ENCODE results near the gene SYTL3.
"Not testable (repeated sequence)": the region's sequence is repeated elsewhere in the genome, so short reads cannot be mapped to it uniquely, and the experiment has no call there.

Gene SYTL3

DNA sequence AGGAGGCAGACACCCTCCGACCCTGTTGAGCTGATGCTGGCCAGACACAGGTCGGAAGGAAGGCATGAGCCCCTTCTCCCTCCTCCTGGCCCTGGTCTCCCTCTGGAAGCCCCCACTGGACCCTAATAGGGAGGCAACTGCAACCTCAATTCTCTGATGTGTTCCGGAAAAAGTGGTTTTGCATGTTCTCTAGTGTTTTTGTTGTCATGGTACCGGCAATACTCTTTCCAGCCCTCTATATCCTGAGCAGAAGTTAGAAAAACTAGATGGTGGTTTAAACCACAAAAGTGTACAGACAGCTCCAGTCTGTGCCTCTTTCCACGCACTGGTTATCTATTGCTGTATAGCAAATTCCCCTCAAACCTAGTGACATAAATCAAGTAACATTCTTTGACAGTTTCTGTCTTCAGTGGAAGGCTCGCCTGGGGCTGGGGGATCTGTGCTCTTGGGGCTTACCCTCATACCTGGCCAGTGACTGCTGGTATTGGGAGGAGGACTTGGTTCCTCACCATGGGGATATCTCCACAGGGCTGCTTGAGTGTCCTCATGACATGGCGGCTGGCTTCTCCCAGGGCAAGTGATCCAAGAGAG, 37.0 kb downstream of the SYTL3 start:
- DNase-seq (ENCODE audit: low spot score): peak; percentile 58
- TF ChIP-seq, protein P1, sequence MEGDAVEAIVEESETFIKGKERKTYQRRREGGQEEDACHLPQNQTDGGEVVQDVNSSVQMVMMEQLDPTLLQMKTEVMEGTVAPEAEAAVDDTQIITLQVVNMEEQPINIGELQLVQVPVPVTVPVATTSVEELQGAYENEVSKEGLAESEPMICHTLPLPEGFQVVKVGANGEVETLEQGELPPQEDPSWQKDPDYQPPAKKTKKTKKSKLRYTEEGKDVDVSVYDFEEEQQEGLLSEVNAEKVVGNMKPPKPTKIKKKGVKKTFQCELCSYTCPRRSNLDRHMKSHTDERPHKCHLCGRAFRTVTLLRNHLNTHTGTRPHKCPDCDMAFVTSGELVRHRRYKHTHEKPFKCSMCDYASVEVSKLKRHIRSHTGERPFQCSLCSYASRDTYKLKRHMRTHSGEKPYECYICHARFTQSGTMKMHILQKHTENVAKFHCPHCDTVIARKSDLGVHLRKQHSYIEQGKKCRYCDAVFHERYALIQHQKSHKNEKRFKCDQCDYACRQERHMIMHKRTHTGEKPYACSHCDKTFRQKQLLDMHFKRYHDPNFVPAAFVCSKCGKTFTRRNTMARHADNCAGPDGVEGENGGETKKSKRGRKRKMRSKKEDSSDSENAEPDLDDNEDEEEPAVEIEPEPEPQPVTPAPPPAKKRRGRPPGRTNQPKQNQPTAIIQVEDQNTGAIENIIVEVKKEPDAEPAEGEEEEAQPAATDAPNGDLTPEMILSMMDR (IDR thresholded peaks at IDR 0.05; ENCODE audit: borderline replicate concordance, control extremely low read depth, extremely low read depth, insufficient read depth, missing control alignments): no peak
- in situ Hi-C loops (cut with MboI; ENCODE audit: low sequenced_read_pairs, unreplicated experiment): no loop called here

DNA sequence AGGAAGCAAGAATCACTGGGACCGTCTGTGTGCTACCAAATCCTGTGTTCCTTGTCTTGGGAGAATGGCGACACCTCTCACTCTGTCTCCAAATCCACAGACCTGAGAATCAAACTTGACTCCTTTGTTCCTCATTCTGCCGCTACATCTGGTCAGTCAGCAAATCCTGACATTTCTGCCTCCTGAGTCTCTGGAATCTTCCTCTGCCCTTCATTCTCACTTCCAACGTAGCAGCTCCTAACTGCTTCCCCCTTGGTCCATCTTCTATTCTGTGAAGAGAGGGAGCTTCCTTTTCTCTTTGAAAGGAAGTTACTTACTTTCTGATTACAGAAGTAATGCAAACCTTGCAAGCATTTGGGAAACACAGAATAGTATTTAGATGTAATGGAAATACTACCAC, 37.7 kb downstream of the SYTL3 start:
- TF ChIP-seq, protein P1 (IDR thresholded peaks at IDR 0.05; ENCODE audit: borderline replicate concordance, control extremely low read depth, extremely low read depth, insufficient read depth, missing control alignments): no peak
- DNase-seq (ENCODE audit: low spot score): no peak
- in situ Hi-C loops (cut with MboI; ENCODE audit: low sequenced_read_pairs, unreplicated experiment): no loop called here

DNA sequence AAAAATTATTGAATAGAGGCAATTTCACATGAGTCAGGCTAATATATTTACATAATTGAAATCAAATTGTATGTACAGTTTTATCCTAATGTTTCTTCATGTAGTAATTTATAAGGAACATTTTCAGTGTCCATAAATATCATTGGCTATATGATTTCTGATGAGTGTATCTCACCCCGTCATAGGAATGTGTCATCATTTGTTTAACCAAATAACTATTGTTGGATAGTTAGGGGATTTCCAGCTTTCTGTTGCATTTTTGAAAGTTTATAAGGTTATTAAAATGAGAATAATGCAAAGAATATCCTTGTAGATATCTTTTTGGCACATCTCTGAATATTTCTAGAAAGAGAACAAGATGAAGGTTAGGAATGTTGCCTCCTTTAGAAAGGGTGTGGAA, 39.0 kb downstream of the SYTL3 start:
- TF ChIP-seq, protein P1 (IDR thresholded peaks at IDR 0.05; ENCODE audit: borderline replicate concordance, control extremely low read depth, extremely low read depth, insufficient read depth, missing control alignments): no peak
- no peak for DNase-seq (ENCODE audit: low spot score)
- in situ Hi-C loops (cut with MboI; ENCODE audit: low sequenced_read_pairs, unreplicated experiment): no loop called here

DNA sequence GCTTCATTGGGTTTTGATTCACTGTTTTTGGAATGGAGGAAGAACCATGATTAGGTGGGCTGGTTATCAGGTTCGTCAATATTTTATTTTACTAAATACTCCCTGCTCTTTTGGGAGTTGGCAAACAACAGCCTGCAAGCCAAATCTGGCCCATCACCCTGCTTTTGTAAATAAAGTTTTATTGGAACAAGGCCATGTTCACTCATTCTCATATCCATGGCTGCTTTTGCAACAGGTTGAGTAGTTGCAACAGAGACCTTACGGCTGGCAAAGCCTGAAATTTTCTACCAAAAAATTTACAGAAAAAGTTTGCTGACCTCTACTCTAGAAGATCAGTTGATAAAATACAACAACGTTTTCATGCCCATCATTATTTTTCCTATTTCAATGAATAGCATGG, 45.1 kb downstream of the SYTL3 start:
- in situ Hi-C loops (cut with MboI; ENCODE audit: low sequenced_read_pairs, unreplicated experiment): loop anchor here (5.0 kb wide), 1 partner anchor 483 kb away; no protein-coding TSS in a partner anchor
- TF ChIP-seq, protein P1 (IDR thresholded peaks at IDR 0.05; ENCODE audit: borderline replicate concordance, control extremely low read depth, extremely low read depth, insufficient read depth, missing control alignments): no peak
- DNase-seq (ENCODE audit: low spot score): no peak

DNA sequence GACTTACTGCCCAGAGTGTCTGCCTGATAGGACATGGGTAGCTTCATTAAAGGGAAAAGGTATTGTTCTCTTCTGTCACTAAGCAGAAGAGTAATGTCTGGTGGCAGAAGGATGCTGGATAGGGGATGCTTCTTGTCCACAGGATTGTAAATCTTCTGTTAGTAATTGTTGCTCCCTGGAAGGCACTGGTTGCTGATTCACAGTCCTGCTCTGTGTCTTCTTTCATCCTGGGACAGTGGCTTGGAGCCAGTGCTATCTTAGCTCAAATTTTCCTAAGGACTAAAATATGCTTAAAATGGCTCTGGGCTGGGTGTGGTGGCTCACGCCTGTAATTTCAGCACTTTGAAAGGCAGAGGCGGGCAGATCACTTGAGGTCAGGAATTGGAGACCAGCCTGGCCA, 48.0 kb downstream of the SYTL3 start:
- in situ Hi-C loops (cut with MboI; ENCODE audit: low sequenced_read_pairs, unreplicated experiment): no loop called here
- no peak for DNase-seq (ENCODE audit: low spot score)
- TF ChIP-seq, protein P1 (IDR thresholded peaks at IDR 0.05; ENCODE audit: borderline replicate concordance, control extremely low read depth, extremely low read depth, insufficient read depth, missing control alignments): no peak

DNA sequence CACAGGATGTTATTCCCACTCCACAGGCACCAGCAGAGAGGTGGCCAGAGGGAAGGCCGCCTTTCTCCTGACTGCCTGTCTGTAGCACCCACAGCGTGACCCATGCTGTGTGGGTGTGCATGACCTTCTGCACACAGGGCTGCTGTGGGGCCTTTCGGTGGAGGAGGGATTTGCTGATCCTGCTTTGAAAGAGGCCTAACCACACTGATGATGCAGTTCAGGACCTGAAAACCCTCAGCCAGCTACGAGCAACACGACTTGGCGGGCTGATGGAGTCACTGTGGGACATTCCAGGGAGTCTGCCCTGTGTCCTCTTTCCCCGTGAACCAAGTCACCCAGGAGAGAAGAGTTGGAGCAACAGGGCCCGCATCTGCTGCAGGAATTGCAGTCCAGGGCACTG, 49.1 kb downstream of the SYTL3 start:
- in situ Hi-C loops (cut with MboI; ENCODE audit: low sequenced_read_pairs, unreplicated experiment): no loop called here
- TF ChIP-seq, protein P1 (IDR thresholded peaks at IDR 0.05; ENCODE audit: borderline replicate concordance, control extremely low read depth, extremely low read depth, insufficient read depth, missing control alignments): no peak
- DNase-seq (ENCODE audit: low spot score): no peak

DNA sequence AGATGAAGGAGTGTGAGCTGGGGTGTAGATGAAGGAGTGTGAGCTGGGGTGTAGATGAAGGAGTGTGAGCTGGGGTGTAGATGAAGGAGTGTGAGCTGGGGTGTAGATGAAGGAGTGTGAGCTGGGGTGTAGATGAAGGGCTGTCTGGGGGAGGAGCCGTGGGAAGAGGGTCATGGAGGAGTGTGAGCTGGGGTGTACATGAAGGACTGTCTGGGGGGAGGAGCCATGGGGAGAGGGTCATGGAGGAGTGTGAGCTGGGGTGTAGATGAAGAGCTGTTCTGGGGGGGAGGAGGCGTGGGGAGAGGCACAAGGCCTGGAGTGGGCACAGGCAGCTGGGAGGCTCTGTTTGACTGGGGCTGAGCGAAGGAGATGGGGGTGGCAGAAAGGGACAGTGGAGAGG, 51.4 kb downstream of the SYTL3 start:
- DNase-seq (ENCODE audit: low spot score): not testable (repeated sequence)
- in situ Hi-C loops (cut with MboI; ENCODE audit: low sequenced_read_pairs, unreplicated experiment): loop anchor here (25.0 kb wide), 1 partner anchor 411 kb away; no protein-coding TSS in a partner anchor

Data from GM13976 (cell line).